Rectal smooth muscle tissue (tissue), 1 donor: ENCODE measurements around the gene RIMS3.

Source experiments
- H3K27ac ChIP-seq: one replicate; pipeline ENCODE4 v1.7.0; 2013; ENCODE audit warnings: low read depth, low read length, inconsistent platforms
- H3K27me3 ChIP-seq: one replicate; pipeline ENCODE4 v1.7.0; 2013; ENCODE audit warnings: low read length; ENCODE audit not compliant: control insufficient read depth, insufficient read depth
- H3K36me3 ChIP-seq: one replicate; pipeline ENCODE4 v1.7.0; 2013; ENCODE audit warnings: low read length; ENCODE audit not compliant: control insufficient read depth, insufficient read depth
- H3K4me1 ChIP-seq: one replicate; pipeline ENCODE4 v1.7.0; 2013; ENCODE audit warnings: low read length; ENCODE audit not compliant: control insufficient read depth, insufficient read depth
- H3K4me3 ChIP-seq: one replicate; pipeline ENCODE4 v1.7.0; 2013; ENCODE audit warnings: low read length
- H3K9ac ChIP-seq: one replicate; pipeline ENCODE4 v1.7.0; 2013; ENCODE audit warnings: low read length

The RIMS3 gene

GRCh38 chr1:40618108-40618507 is 47.4 kb downstream of the RIMS3 start:
- Histone ChIP-seq H3K4me3 (no peak overlapping the region), H3K27me3 (no peaks in the 10 kb centered on the region), H3K27ac (no peak overlapping the region), H3K9ac (no peak overlapping the region), H3K4me1 (no peaks in the 10 kb centered on the region), H3K36me3 (no peaks in the 10 kb centered on the region)

GRCh38 chr1:40612345-40612831 is 53.1 kb downstream of the RIMS3 start:
- no peak overlapping the region for H3K9ac ChIP-seq
- no peaks in the 10 kb centered on the region for H3K27me3 ChIP-seq
- no peak overlapping the region for H3K4me3 ChIP-seq

GRCh38 chr1:40610156-40610555 is 55.3 kb downstream of the RIMS3 start:
- Histone ChIP-seq H3K27ac (no peak overlapping the region), H3K36me3 (no peaks in the 10 kb centered on the region), H3K4me1 (no peaks in the 10 kb centered on the region), H3K4me3 (no peak overlapping the region), H3K27me3 (no peaks in the 10 kb centered on the region), H3K9ac (no peak overlapping the region)

More at GRCh38 chr1:40612345-40612831, 53.1 kb downstream of the RIMS3 start:
- Histone ChIP-seq H3K27ac (no peak overlapping the region), H3K36me3 (no peaks in the 10 kb centered on the region), H3K4me1 (no peaks in the 10 kb centered on the region)

- no peak overlapping the region for H3K27ac ChIP-seq
Measured at GRCh38 chr1:40607921-40608320, 57.6 kb downstream of the RIMS3 start.

GRCh38 chr1:40606978-40607377 is 58.5 kb downstream of the RIMS3 start:
- Histone ChIP-seq H3K9ac (no peak overlapping the region), H3K27me3 (no peaks in the 10 kb centered on the region)

More at GRCh38 chr1:40607921-40608320, 57.6 kb downstream of the RIMS3 start:
- Histone ChIP-seq H3K9ac (no peak overlapping the region), H3K4me1 (no peaks in the 10 kb centered on the region), H3K4me3 (no peak overlapping the region), H3K36me3 (no peaks in the 10 kb centered on the region), H3K27me3 (no peaks in the 10 kb centered on the region)

GRCh38 chr1:40606194-40606593 is 59.3 kb downstream of the RIMS3 start:
- Histone ChIP-seq H3K36me3 (no peaks in the 10 kb centered on the region), H3K27me3 (no peaks in the 10 kb centered on the region), H3K27ac (no peak overlapping the region), H3K9ac (no peak overlapping the region), H3K4me3 (no peak overlapping the region), H3K4me1 (no peaks in the 10 kb centered on the region)

More at GRCh38 chr1:40606978-40607377, 58.5 kb downstream of the RIMS3 start:
- no peaks in the 10 kb centered on the region for H3K4me1 ChIP-seq
- H3K27ac ChIP-seq: no peak overlapping the region
- H3K4me3 ChIP-seq: no peak overlapping the region
- no peaks in the 10 kb centered on the region for H3K36me3 ChIP-seq

- Histone ChIP-seq H3K9ac (no peak overlapping the region), H3K4me3 (no peak overlapping the region), H3K27ac (no peak overlapping the region), H3K36me3 (no peaks in the 10 kb centered on the region), H3K27me3 (no peaks in the 10 kb centered on the region), H3K4me1 (no peaks in the 10 kb centered on the region)
Measured at GRCh38 chr1:40599926-40600325, 65.6 kb downstream of the RIMS3 start.

- no peak overlapping the region for H3K4me3 ChIP-seq
Measured at GRCh38 chr1:40595623-40596022, 69.9 kb downstream of the RIMS3 start.

GRCh38 chr1:40594187-40594531 is 71.3 kb downstream of the RIMS3 start:
- Histone ChIP-seq H3K4me1 (no peaks in the 10 kb centered on the region), H3K27me3 (no peaks in the 10 kb centered on the region), H3K4me3 (no peak overlapping the region), H3K9ac (no peak overlapping the region), H3K36me3 (no peaks in the 10 kb centered on the region), H3K27ac (no peak overlapping the region)

More at GRCh38 chr1:40595623-40596022, 69.9 kb downstream of the RIMS3 start:
- Histone ChIP-seq H3K27ac (no peak overlapping the region), H3K4me1 (no peaks in the 10 kb centered on the region), H3K27me3 (no peaks in the 10 kb centered on the region), H3K36me3 (no peaks in the 10 kb centered on the region), H3K9ac (no peak overlapping the region)

- Histone ChIP-seq H3K4me1 (no peaks in the 10 kb centered on the region), H3K36me3 (no peaks in the 10 kb centered on the region), H3K27me3 (no peaks in the 10 kb centered on the region), H3K4me3 (no peak overlapping the region), H3K27ac (no peak overlapping the region), H3K9ac (no peak overlapping the region)
Measured at GRCh38 chr1:40593449-40594186, 71.9 kb downstream of the RIMS3 start.

GRCh38 chr1:40592107-40592803 is 73.2 kb downstream of the RIMS3 start:
- Histone ChIP-seq H3K4me1 (no peaks in the 10 kb centered on the region), H3K27me3 (no peaks in the 10 kb centered on the region), H3K36me3 (no peaks in the 10 kb centered on the region), H3K4me3 (no peak overlapping the region), H3K27ac (no peak overlapping the region), H3K9ac (no peak overlapping the region)

- Histone ChIP-seq H3K4me1 (no peaks in the 10 kb centered on the region), H3K9ac (no peak overlapping the region), H3K27ac (no peak overlapping the region), H3K27me3 (no peaks in the 10 kb centered on the region), H3K4me3 (no peak overlapping the region), H3K36me3 (no peaks in the 10 kb centered on the region)
Measured at GRCh38 chr1:40588586-40588985, 76.9 kb downstream of the RIMS3 start.
